Measurements from ENCODE around the gene FBXW8. TPM values are rescaled to one million over a fixed set of nuclear protein-coding genes. Genes with fewer than 3 reads are reported as not detected.

Gene FBXW8
- total RNA-seq, 4 donors from 2014 or later, result 8.5 to 14.3 (median 10.6) TPM

DNA sequence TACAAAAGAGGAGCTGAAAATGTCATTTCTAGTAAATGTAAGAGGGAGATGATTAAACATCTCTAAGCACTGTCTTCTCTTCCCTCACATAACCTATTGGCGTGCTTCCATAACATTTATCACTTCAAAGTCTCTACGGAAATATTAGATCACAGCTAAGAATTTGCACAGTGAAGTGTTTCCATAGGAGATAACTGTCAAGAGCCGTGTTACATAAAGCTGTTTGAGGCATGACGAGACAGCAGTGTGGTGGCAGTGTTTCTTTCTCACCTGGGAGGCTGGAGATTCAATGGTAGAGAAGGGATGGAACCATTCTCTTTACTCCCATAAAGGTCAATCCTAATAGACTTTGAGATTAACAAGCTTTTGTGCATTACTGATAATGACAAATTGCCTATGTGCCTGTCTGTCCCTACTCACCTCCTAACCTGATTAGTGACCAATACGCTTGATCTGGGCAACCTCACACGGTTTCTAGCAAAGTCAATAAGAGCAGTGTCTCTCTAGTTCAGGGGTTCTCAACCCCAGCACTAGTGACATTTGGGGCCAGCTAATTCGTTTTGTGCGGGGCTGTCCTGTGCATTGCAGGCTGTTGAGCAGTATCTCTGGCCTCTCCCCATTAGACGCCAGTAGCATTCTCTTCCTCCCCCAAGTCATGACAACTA is 35.3 kb downstream of the FBXW8 start:
- TF ChIP-seq, protein P1, sequence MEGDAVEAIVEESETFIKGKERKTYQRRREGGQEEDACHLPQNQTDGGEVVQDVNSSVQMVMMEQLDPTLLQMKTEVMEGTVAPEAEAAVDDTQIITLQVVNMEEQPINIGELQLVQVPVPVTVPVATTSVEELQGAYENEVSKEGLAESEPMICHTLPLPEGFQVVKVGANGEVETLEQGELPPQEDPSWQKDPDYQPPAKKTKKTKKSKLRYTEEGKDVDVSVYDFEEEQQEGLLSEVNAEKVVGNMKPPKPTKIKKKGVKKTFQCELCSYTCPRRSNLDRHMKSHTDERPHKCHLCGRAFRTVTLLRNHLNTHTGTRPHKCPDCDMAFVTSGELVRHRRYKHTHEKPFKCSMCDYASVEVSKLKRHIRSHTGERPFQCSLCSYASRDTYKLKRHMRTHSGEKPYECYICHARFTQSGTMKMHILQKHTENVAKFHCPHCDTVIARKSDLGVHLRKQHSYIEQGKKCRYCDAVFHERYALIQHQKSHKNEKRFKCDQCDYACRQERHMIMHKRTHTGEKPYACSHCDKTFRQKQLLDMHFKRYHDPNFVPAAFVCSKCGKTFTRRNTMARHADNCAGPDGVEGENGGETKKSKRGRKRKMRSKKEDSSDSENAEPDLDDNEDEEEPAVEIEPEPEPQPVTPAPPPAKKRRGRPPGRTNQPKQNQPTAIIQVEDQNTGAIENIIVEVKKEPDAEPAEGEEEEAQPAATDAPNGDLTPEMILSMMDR (IDR thresholded peaks at IDR 0.05; ENCODE audit: low read depth), result no peak

DNA sequence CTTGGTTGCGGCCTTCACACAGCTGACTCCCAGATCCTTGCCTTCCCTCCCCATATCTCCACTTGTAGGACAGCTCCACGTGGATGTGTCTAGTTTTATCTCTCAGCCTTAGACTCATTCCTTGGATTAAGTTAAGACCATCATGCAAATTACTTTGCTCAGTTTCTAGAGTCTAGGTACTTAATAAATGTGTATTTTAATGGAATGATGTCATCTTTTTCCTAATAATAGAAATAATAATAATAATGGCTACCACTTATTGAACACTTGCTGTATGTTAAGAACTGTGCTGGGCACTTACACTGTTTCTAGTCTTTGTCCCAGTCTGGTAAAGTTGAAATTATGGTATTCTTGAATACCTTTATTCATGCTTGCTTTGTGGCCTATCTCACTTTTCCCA is 37.5 kb downstream of the FBXW8 start:
- TF ChIP-seq, protein P1 (IDR thresholded peaks at IDR 0.05; ENCODE audit: low read depth), result no peak

DNA sequence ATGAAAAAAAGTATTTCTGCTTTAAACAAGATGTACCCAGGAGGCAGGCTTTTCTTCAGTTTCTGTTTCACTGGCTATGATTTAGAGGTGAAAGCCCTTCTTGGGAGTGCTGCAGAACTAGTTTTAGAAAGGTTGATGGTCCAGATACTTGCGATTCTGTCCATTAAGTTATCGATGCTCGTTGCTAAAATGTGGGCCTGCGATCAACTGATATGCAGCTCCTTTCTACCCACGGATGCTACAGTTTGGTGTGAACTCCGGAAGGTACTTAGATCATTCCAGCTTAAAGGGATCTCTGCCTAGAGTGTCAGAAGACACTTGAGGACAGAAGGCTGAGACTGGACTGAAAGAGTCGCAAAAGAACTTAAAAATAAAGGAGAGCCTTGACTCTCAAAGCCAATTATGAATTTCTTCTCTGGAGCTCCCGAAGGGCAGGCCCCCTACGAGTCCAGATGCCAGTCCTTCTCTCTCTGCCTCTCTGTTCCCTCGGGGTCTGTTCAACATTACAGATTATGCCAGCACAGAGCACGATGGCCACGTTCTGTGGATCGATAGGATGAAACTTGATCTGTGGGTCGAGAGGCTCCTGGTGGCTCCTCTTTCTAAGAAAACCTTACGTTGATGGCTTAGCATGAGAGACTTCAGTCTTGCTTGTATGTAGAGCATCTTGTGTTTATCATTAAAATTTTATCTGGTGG is 40.0 kb downstream of the FBXW8 start:
- TF ChIP-seq, protein P1 (IDR thresholded peaks at IDR 0.05; ENCODE audit: low read depth), result no peak

DNA sequence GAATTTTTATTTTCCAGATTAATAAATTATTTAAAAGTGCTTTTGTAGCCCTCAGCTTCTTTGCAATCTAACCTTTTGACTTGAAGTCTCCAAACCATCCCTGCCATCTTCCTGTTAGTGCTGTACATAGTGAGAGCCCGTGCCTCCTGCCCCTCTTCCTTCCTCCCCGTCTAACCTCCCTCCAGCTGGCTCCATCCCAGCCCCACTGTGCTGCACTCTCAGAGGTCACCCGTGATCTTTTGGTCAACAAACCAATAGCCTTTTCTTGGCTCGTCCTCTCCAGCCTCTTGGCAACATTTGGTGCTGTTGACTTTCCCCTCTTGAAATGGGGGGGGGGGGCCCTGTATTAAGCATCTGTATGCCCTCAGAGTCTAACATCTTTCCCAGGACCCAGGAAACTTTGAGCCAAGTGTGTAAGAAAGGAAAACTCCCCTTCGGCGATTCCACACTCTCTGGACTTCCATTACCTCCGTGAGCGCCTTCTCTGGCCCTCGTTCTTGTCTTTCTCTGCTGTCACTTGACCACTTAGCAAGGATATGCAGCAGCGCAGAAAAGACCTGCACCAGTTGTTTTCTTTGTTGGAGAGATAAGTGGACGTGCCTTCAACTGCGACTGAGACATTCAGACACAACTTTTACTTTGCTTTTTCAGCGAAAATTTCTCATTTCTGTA is 44.1 kb downstream of the FBXW8 start:
- TF ChIP-seq, protein P1 (IDR thresholded peaks at IDR 0.05; ENCODE audit: low read depth), result no peak

DNA sequence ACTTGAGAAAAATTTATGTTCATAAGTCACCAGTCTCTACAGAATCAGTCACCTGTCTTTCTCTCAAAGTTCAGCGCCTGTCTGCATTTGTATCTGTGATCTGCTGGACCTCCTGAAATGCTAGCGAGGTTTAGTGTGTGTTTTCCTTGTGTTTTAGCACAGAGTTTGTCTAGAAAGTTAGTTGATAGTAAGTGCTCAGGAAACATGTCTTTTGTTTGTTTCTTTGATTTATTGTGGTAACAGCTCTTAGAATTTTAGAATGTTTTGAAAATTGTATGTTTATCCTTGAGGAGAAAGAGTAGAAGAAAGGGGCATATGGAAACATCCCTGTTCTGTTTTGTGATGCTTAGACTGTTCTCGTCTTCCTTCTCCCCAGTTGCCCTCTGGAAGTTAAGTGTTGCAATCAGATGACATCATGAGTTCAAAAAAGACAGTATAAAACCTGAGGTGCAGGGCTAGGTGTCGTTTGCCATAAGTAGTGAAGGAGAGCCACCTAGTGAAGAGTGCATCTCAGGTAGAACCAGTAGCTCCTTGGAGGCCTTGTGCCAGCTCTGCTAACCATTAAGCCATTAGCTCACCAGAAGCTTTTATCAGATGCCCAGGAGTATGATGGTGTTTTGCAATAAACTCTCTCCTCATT is 44.8 kb downstream of the FBXW8 start:
- TF ChIP-seq, protein P1 (IDR thresholded peaks at IDR 0.05; ENCODE audit: low read depth), result no peak

DNA sequence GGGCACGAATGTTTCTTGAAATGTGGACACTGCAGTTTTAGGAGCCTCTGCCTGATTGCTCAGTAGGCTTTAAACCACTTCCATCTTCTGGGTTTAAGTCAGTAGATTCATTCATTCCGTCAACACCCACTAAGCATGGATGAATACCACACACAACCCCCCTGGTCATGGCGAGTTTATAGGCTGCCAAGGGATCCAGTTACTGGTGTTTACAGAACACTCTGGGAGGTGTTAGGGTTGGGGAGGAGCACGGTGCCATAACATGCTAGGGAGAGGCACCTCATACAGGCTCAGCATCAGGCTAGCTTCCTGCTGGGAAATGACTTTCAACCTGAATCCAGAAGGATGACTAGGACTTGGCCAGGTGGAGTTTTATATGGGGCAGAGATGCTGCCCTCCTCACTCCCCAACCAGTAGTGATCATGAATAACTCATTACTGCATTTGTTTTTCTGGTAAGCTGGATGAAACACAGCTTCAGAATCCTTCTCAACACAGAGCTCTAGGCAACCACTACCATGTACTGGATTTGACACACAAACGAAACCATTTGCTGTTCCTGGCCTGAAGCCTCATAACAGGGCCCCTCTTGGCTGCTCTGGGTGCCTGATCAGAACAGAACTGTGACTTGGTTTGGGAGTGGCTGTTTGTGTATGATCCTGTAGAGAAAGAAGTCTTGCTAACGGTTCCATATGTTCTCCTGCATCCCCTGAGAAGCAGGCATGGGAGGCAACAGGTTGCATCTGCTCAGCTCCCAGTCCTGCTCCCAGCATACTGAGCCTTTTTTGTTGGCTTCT is 47.9 kb downstream of the FBXW8 start:
- TF ChIP-seq, protein P1 (IDR thresholded peaks at IDR 0.05; ENCODE audit: low read depth), result no peak
